HepG2 (cell line): ENCODE measurements around the gene PTGDS. TPM values are rescaled to one million over a fixed set of nuclear protein-coding genes. Genes with fewer than 3 reads are reported as not detected.
A peak's percentile ranks its signal among the peaks of the same experiment; 100 is the strongest.

ENCODE experiments used
- ARNT2 ChIP-seq: sonication (generic); formaldehyde crosslinking; IDR thresholded peaks from 2 replicates; pipeline ENCODE4 v1.8.0; 2022; ENCODE audit warnings: mild to moderate bottlenecking, low read depth, missing genetic modification reagents, moderate library complexity
- ATF5 ChIP-seq: sonication (generic); formaldehyde crosslinking; IDR thresholded peaks from 2 replicates; pipeline ENCODE4 v1.4.0; 2020; ENCODE audit warnings: mild to moderate bottlenecking, low read depth, missing genetic modification reagents
- ATF7 ChIP-seq, 2 experiments: fragments of 450-650 bp in 1 of 2; sonication (generic) in 1 of 2; formaldehyde crosslinking in 1 of 2; IDR thresholded peaks; 2 replicates each; pipeline versions ENCODE4 v1.4.0 to v1.6.1; 2016 to 2020; ENCODE audit warnings: antibody characterized with exemption in 1 of 2, mild to moderate bottlenecking in 1 of 2, missing genetic modification reagents in 1 of 2
- BHLHE40 ChIP-seq: IDR thresholded peaks from 2 replicates; pipeline ENCODE4 v1.6.1; 2011; ENCODE audit warnings: low read length, improper control_type of control experiment
- BORCS8-MEF2B ChIP-seq: sonication (generic); formaldehyde crosslinking; IDR thresholded peaks from 2 replicates; pipeline ENCODE4 v1.8.0; 2022; ENCODE audit warnings: mild to moderate bottlenecking, missing genetic modification reagents
- CEBPG ChIP-seq: IDR thresholded peaks from 2 replicates; pipeline ENCODE4 v1.6.1; 2016
- CHD2 ChIP-seq: IDR thresholded peaks from 2 replicates; pipeline ENCODE4 v1.6.1; 2011; ENCODE audit warnings: low read depth, low read length, improper control_type of control experiment
- FOXC1 ChIP-seq: sonication (generic); formaldehyde crosslinking; IDR thresholded peaks from 2 replicates; pipeline ENCODE4 v1.8.0; 2022; ENCODE audit warnings: mild to moderate bottlenecking, missing genetic modification reagents, borderline replicate concordance
- KDM6A ChIP-seq: IDR thresholded peaks from 2 replicates; pipeline ENCODE4 v1.6.1; 2016; ENCODE audit warnings: low read depth
- MED1 ChIP-seq: sonication (generic); formaldehyde crosslinking; IDR thresholded peaks from 2 replicates; pipeline ENCODE4 v1.4.0; 2020; ENCODE audit warnings: missing genetic modification reagents
- NAIF1 ChIP-seq: sonication (generic); formaldehyde crosslinking; IDR thresholded peaks from 2 replicates; pipeline ENCODE4 v1.5.0; 2020; ENCODE audit warnings: mild to moderate bottlenecking, missing genetic modification reagents, borderline replicate concordance
- PAX8 ChIP-seq: sonication (generic); formaldehyde crosslinking; IDR thresholded peaks from 2 replicates; pipeline ENCODE4 v1.8.0; 2022; ENCODE audit warnings: mild to moderate bottlenecking, missing genetic modification reagents, borderline replicate concordance
- PCBP1 ChIP-seq: fragments of 200-400 bp; formaldehyde crosslinking; IDR thresholded peaks from 2 replicates; pipeline ENCODE4 v1.6.1; 2017; ENCODE audit warnings: mild to moderate bottlenecking, low read depth, low read length, borderline replicate concordance
- RAD21 ChIP-seq: fragments of 450-650 bp; formaldehyde crosslinking; IDR thresholded peaks from 2 replicates; pipeline ENCODE4 v1.5.0; 2020; ENCODE audit warnings: mild to moderate bottlenecking
- SMC3 ChIP-seq: IDR thresholded peaks from 2 replicates; pipeline ENCODE4 v1.6.1; 2011; ENCODE audit warnings: low read length, improper control_type of control experiment
- SMYD3 ChIP-seq: sonication (generic); formaldehyde crosslinking; IDR thresholded peaks from 2 replicates; pipeline ENCODE4 v1.8.1; 2023; ENCODE audit warnings: mild to moderate bottlenecking, missing genetic modification reagents
- ZBTB21 ChIP-seq: sonication (generic); formaldehyde crosslinking; IDR thresholded peaks from 2 replicates; pipeline ENCODE4 v1.4.0; 2020; ENCODE audit warnings: missing genetic modification reagents
- ZKSCAN8 ChIP-seq: IDR thresholded peaks from 2 replicates; pipeline ENCODE4 v1.6.1; 2016; ENCODE audit warnings: borderline replicate concordance, missing genetic modification reagents, missing compliant biosample characterization
- ZMYM4 ChIP-seq: sonication (generic); formaldehyde crosslinking; IDR thresholded peaks from 2 replicates; pipeline ENCODE4 v1.8.1; 2023; ENCODE audit warnings: mild to moderate bottlenecking, missing genetic modification reagents
- ZNF335 ChIP-seq: sonication (generic); formaldehyde crosslinking; IDR thresholded peaks from 2 replicates; pipeline ENCODE4 v1.4.0; 2020; ENCODE audit warnings: missing genetic modification reagents
- ZNF773 ChIP-seq: sonication (generic); formaldehyde crosslinking; IDR thresholded peaks from 2 replicates; pipeline ENCODE4 v1.4.0; 2020; ENCODE audit warnings: missing genetic modification reagents, borderline replicate concordance
- ZNF792 ChIP-seq: IDR thresholded peaks from 2 replicates; pipeline ENCODE4 v1.6.1; 2016
- polyA plus RNA-seq, 8 experiments: library from polyadenylated mRNA; depleted of rRNA in 3 of 8; stranded (reverse) in 7 of 8; unstranded in 1 of 8; fragments of >200 nt; fragmentation: Illumina TruSeq in 4 of 8; extraction: Trizol in 4 of 8; gene quantifications; 2 replicates each; pipeline versions ENCODE4 v1.2.1 to v1.2.3, GENCODE V29; 2011 to 2016; ENCODE audit warnings: low read depth in 4 of 8, missing spikeins in 1 of 8, mixed read lengths in 1 of 8; ENCODE audit not compliant: insufficient read depth in 1 of 8
- total RNA-seq, 5 experiments: library from RNA; depleted of rRNA; stranded (reverse); fragments of >200 nt; fragmentation: Illumina TruSeq; extraction: Trizol; gene quantifications; 2 replicates each; pipeline ENCODE4 v1.2.3, GENCODE V29; 2016; ENCODE audit warnings: low read depth in 1 of 5
- TF ChIP-seq, protein P1 (sequence below): sonication (generic); formaldehyde crosslinking; conservative IDR thresholded peaks from 2 replicates; pipeline ENCODE4 v1.4.0; 2020; ENCODE audit warnings: missing genetic modification reagents
- TF ChIP-seq, protein P2 (sequence below): sonication (generic); formaldehyde crosslinking; IDR thresholded peaks from 2 replicates; pipeline ENCODE4 v1.8.0; 2022; ENCODE audit warnings: mild to moderate bottlenecking, missing genetic modification reagents, moderate library complexity
- TF ChIP-seq, protein P3 (sequence below): sonication (generic); formaldehyde crosslinking; IDR thresholded peaks from 2 replicates; pipeline ENCODE4 v1.4.0; 2020; ENCODE audit warnings: missing genetic modification reagents

Gene PTGDS
- total and polyA plus RNA-seq, 2 of the 13 experiments (the other 11 are each of a cell fraction or from before 2014, with no cell fraction given): 0.33 to 0.50 TPM

DNA sequence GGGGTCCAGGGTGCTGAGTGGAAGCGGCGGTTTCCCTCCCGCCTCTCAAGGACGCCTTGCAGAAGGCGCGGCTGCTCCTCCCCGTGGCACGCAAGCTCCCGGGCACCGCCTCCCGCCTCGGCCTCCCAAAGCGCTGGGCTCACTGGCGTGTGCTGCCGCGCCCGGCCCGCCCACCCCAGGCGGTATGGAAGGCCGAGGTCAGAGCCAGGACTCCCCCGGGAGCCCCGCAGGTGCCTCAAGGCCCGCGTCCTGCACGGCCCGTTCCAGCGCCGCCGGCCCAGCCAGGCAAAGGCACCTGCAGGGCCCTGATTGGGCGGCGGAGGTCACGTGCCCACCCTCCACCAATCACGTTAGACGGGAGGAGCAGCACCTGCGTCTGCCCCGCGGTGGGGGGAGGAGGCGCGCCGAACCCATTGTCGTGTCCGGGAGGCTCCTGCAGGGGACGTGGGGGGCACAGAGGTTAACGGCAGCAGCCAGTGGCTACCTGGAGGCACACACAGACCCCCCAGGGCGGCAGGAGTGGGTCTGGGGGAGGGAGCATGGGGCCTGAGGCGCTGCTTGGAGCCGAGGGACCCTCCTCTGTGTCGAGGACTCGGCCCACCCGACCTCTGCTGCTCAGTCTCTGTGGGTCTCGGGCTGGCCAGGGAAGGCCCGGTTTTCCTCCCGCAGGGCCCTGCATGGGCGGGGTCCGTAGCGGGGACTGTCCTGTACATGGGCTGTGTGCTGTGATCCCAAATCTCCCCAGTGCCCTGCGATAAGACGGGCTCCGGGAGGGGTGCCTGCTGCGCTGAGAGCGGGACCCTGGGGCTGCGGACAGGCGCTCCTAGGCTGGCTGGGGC, 27.3 kb upstream of the PTGDS start (continued):
- TF ChIP-seq ZKSCAN8 (CRISPR knock-in tag): no peak
- no peak for TF ChIP-seq SMYD3 (CRISPR knock-in tag)
- TF ChIP-seq RAD21 (CRISPR knock-in tag): peak; percentile 25
- TF ChIP-seq MED1: peak; percentile 47
- no peak for TF ChIP-seq ATF7 (IDR thresholded peaks at IDR 0.05)
- TF ChIP-seq ATF7 (CRISPR knock-in tag; IDR thresholded peaks at IDR 0.05): no peak
- no peak; the same call in 1 of the 2 replicates for TF ChIP-seq CEBPG (CRISPR knock-in tag)
- peak; percentile 24; the same call in 1 of the 2 replicates for TF ChIP-seq BORCS8-MEF2B
- TF ChIP-seq, protein P1, sequence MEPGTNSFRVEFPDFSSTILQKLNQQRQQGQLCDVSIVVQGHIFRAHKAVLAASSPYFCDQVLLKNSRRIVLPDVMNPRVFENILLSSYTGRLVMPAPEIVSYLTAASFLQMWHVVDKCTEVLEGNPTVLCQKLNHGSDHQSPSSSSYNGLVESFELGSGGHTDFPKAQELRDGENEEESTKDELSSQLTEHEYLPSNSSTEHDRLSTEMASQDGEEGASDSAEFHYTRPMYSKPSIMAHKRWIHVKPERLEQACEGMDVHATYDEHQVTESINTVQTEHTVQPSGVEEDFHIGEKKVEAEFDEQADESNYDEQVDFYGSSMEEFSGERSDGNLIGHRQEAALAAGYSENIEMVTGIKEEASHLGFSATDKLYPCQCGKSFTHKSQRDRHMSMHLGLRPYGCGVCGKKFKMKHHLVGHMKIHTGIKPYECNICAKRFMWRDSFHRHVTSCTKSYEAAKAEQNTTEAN (CRISPR knock-in tag): peak; percentile 68; the same call in 1 of the 2 replicates
- TF ChIP-seq CHD2: no peak
- TF ChIP-seq KDM6A (CRISPR knock-in tag): no peak
- peak; percentile 86; the same call in 1 of the 2 replicates for TF ChIP-seq ZNF335 (CRISPR knock-in tag)
- TF ChIP-seq ARNT2 (CRISPR knock-in tag): 0 out of 2 replicates have a peak, but pooled peaks have one; percentile 13
- no peak for TF ChIP-seq ZBTB21 (CRISPR knock-in tag)
- no peak for TF ChIP-seq SMC3
- TF ChIP-seq PAX8 (CRISPR knock-in tag): 0 out of 2 replicates have a peak, but pooled peaks have one; percentile 20
- 0 out of 2 replicates have a peak, but pooled peaks have one; percentile 85 for TF ChIP-seq PCBP1
- TF ChIP-seq BHLHE40: peak; percentile 82
- TF ChIP-seq, protein P2, sequence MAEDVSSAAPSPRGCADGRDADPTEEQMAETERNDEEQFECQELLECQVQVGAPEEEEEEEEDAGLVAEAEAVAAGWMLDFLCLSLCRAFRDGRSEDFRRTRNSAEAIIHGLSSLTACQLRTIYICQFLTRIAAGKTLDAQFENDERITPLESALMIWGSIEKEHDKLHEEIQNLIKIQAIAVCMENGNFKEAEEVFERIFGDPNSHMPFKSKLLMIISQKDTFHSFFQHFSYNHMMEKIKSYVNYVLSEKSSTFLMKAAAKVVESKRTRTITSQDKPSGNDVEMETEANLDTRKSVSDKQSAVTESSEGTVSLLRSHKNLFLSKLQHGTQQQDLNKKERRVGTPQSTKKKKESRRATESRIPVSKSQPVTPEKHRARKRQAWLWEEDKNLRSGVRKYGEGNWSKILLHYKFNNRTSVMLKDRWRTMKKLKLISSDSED (CRISPR knock-in tag): no peak
- TF ChIP-seq ZMYM4 (CRISPR knock-in tag): peak; percentile 68
- no peak for TF ChIP-seq ATF5 (CRISPR knock-in tag)
- TF ChIP-seq, protein P3, sequence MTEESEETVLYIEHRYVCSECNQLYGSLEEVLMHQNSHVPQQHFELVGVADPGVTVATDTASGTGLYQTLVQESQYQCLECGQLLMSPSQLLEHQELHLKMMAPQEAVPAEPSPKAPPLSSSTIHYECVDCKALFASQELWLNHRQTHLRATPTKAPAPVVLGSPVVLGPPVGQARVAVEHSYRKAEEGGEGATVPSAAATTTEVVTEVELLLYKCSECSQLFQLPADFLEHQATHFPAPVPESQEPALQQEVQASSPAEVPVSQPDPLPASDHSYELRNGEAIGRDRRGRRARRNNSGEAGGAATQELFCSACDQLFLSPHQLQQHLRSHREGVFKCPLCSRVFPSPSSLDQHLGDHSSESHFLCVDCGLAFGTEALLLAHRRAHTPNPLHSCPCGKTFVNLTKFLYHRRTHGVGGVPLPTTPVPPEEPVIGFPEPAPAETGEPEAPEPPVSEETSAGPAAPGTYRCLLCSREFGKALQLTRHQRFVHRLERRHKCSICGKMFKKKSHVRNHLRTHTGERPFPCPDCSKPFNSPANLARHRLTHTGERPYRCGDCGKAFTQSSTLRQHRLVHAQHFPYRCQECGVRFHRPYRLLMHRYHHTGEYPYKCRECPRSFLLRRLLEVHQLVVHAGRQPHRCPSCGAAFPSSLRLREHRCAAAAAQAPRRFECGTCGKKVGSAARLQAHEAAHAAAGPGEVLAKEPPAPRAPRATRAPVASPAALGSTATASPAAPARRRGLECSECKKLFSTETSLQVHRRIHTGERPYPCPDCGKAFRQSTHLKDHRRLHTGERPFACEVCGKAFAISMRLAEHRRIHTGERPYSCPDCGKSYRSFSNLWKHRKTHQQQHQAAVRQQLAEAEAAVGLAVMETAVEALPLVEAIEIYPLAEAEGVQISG (CRISPR knock-in tag): peak; percentile 46; the same call in 1 of the 2 replicates
- TF ChIP-seq ZNF792: no peak
- peak; percentile 48; the same call in 1 of the 2 replicates for TF ChIP-seq FOXC1 (CRISPR knock-in tag)
- peak; percentile 62; the same call in 1 of the 2 replicates for TF ChIP-seq ZNF773 (CRISPR knock-in tag)
- TF ChIP-seq NAIF1: no peak
